Effector memory CD8-positive, alpha-beta T cell (primary cell): ENCODE data around the gene TTC22.

Experiments
- ATAC-seq: fragments of 150-1000 bp; cut with Tn5 transposase; replicated peaks from 2 replicates; pipeline ENCODE4 v1.10.0; 2021; ENCODE audit warnings: mild to moderate bottlenecking, moderate library complexity
- DNase-seq, 3 experiments: peaks; one replicate each; pipeline ENCODE4 v3.0.0; 2021
- H3K27ac Mint-ChIP-seq, 2 donors: one replicate each; pipeline ENCODE4 v1.8.0; 2022; ENCODE audit warnings: mild to moderate bottlenecking in 2 of 2, mixed read lengths in 2 of 2, moderate library complexity in 2 of 2
- H3K27me3 Mint-ChIP-seq, 2 donors: one replicate each; pipeline ENCODE4 v1.8.0; 2022; ENCODE audit warnings: mixed read lengths in 2 of 2
- H3K36me3 Mint-ChIP-seq: one replicate; pipeline ENCODE4 v1.8.0; 2022; ENCODE audit warnings: mild to moderate bottlenecking, moderate library complexity, mixed read lengths; ENCODE audit not compliant: insufficient read depth
- H3K4me1 Mint-ChIP-seq, 2 donors: one replicate each; pipeline ENCODE4 v1.8.0; 2022; ENCODE audit warnings: low read depth in 2 of 2, mixed read lengths in 2 of 2
- H3K4me3 Mint-ChIP-seq, 2 donors: one replicate each; pipeline ENCODE4 v1.8.0; 2022; ENCODE audit warnings: mild to moderate bottlenecking in 2 of 2, mixed read lengths in 2 of 2, moderate library complexity in 2 of 2
- H3K9me3 Mint-ChIP-seq, 2 donors: one replicate each; pipeline ENCODE4 v1.8.0; 2022; ENCODE audit warnings: mixed read lengths in 2 of 2

Gene TTC22

GRCh38 chr1:54736685-54737084, 64.4 kb downstream of the TTC22 start:
- Mint-ChIP-seq H3K27me3 (no peaks in the 10 kb centered on the region), H3K27ac (peak overlapping the region; percentile 39 to 55), H3K4me3 (no peak overlapping the region), H3K4me1 (peaks cover 4 to 6% of the 10 kb centered on the region in 2 donors), H3K9me3 (no peaks in the 10 kb centered on the region), H3K36me3 (peaks cover 63% of the 10 kb centered on the region)
- no peak for DNase-seq
- ATAC-seq, result no peak
